Measurements from ENCODE around the gene POU2F3.

POU2F3 gene

GRCh38 chr11:120332822-120333716 is 93.1 kb downstream of the POU2F3 start:
- H3K4me3 ChIP-seq (ENCODE audit: low read depth, low read length): no peak overlapping the region
- no peak for DNase-seq (ENCODE audit: low read depth)

GRCh38 chr11:120333801-120334200 is 93.9 kb downstream of the POU2F3 start:
- no peak overlapping the region for H3K4me3 ChIP-seq (ENCODE audit: low read depth, low read length)
- DNase-seq (ENCODE audit: low read depth): no peak

- no peak for DNase-seq (ENCODE audit: low read depth)
- H3K4me3 ChIP-seq (ENCODE audit: low read depth, low read length): no peak overlapping the region
Observed at GRCh38 chr11:120334332-120334731, 94.4 kb downstream of the POU2F3 start.

GRCh38 chr11:120334894-120335462 is 95.0 kb downstream of the POU2F3 start:
- DNase-seq (ENCODE audit: low read depth): peak; percentile 73
- peak overlapping the region; percentile 94 for H3K4me3 ChIP-seq (ENCODE audit: low read depth, low read length)

GRCh38 chr11:120335556-120335907 is 95.6 kb downstream of the POU2F3 start:
- H3K4me3 ChIP-seq (ENCODE audit: low read depth, low read length): peak overlapping the region; percentile 94
- no peak for DNase-seq (ENCODE audit: low read depth)

- DNase-seq (ENCODE audit: low read depth): peak; percentile 97
- H3K4me3 ChIP-seq (ENCODE audit: low read depth, low read length): peak within 1 kb of the TSS; percentile 94
Observed at GRCh38 chr11:120335908-120336640, 96.1 kb downstream of the POU2F3 start, which contains the start of gene ARHGEF12. Gene ARHGEF12, plus strand, starts transcription at chr11:120336413. Its CDS starts 831 bp downstream, at chr11:120337244.

GRCh38 chr11:120336641-120337354 is 96.9 kb downstream of the POU2F3 start:
- DNase-seq (ENCODE audit: low read depth): no peak

GRCh38 chr11:120337355-120338106 is 97.6 kb downstream of the POU2F3 start:
- H3K4me3 ChIP-seq (ENCODE audit: low read depth, low read length): peak overlapping the region; percentile 94
- DNase-seq (ENCODE audit: low read depth): no peak

More at GRCh38 chr11:120336641-120337354, 96.9 kb downstream of the POU2F3 start:
- peak overlapping the region; percentile 94 for H3K4me3 ChIP-seq (ENCODE audit: low read depth, low read length)

GRCh38 chr11:120338107-120338933 is 98.4 kb downstream of the POU2F3 start:
- peak overlapping the region; percentile 94 for H3K4me3 ChIP-seq (ENCODE audit: low read depth, low read length)
- DNase-seq (ENCODE audit: low read depth): no peak

GRCh38 chr11:120339394-120339890 is 99.5 kb downstream of the POU2F3 start:
- no peak for DNase-seq (ENCODE audit: low read depth)

GRCh38 chr11:120340529-120340928 is 100.6 kb downstream of the POU2F3 start:
- no peak for DNase-seq (ENCODE audit: low read depth)
- H3K4me3 ChIP-seq (ENCODE audit: low read depth, low read length): no peak overlapping the region

More at GRCh38 chr11:120339394-120339890, 99.5 kb downstream of the POU2F3 start:
- H3K4me3 ChIP-seq (ENCODE audit: low read depth, low read length): peak overlapping the region; percentile 94

GRCh38 chr11:120342226-120342625 is 102.3 kb downstream of the POU2F3 start:
- DNase-seq (ENCODE audit: low read depth): no peak
- H3K4me3 ChIP-seq (ENCODE audit: low read depth, low read length): no peak overlapping the region

GRCh38 chr11:120342678-120343077 is 102.7 kb downstream of the POU2F3 start:
- no peak for DNase-seq (ENCODE audit: low read depth)
- no peak overlapping the region for H3K4me3 ChIP-seq (ENCODE audit: low read depth, low read length)

- no peak overlapping the region for H3K4me3 ChIP-seq (ENCODE audit: low read depth, low read length)
- no peak for DNase-seq (ENCODE audit: low read depth)
Observed at GRCh38 chr11:120343429-120343828, 103.5 kb downstream of the POU2F3 start.

- DNase-seq (ENCODE audit: low read depth): no peak
- no peak overlapping the region for H3K4me3 ChIP-seq (ENCODE audit: low read depth, low read length)
Observed at GRCh38 chr11:120344302-120345004, 104.5 kb downstream of the POU2F3 start.

- DNase-seq (ENCODE audit: low read depth): no peak
- H3K4me3 ChIP-seq (ENCODE audit: low read depth, low read length): no peak overlapping the region
Observed at GRCh38 chr11:120346233-120346632, 106.3 kb downstream of the POU2F3 start.

GRCh38 chr11:120350637-120351036 is 110.7 kb downstream of the POU2F3 start:
- DNase-seq (ENCODE audit: low read depth): no peak
- no peak overlapping the region for H3K4me3 ChIP-seq (ENCODE audit: low read depth, low read length)
